Measurements from ENCODE around the gene MBD5. TPM values are rescaled to one million over a fixed set of nuclear protein-coding genes. Genes with fewer than 3 reads are reported as not detected.

MBD5 gene
- total RNA-seq (2014; rRNA removed) = 8.5 and 9.7 TPM in 2 replicates
- Bru-seq, nascent RNA = percentile 70 among the genes with signal in this experiment
- BruChase-seq, experiment 1, labeled RNA remaining after a 6-hour chase = percentile 63 among the genes with signal in this experiment
- BruChase-seq, experiment 2, labeled RNA remaining after a 2-hour chase = percentile 76 among the genes with signal in this experiment
- long read RNA-seq, full-length matches to known transcripts = 4 of 25 reads
- long read RNA-seq, partial matches to known transcripts = 9 of 25 reads
- long read RNA-seq, other reads (novel, unspliced or antisense) = 12 of 25 reads

GRCh38 chr2:148021059-148021861 is at the start of gene MBD5:
Gene MBD5 (plus strand): TSS chr2:148021091.
- POLR2A ChIA-PET (ENCODE audit: unreplicated experiment) = interaction anchor here (0.6 to 0.9 kb wide), 11 partner anchors 16 to 1507 kb away, joined by 3 to 21 read pairs (median 7); no protein-coding TSS in a partner anchor
- Histone ChIP-seq H3K79me2 (ENCODE audit: low read length) (peaks cover 86% of the 10 kb centered on the region), H2AFZ (ENCODE audit: low read length) (peak within 1 kb of the TSS; percentile 87), H3F3A (ENCODE audit: low read length, unreplicated experiment) (no peaks in the 10 kb centered on the region), H3K36me3 (ENCODE audit: low read depth, low read length) (no peaks in the 10 kb centered on the region), H3K9me3 (ENCODE audit: low read length) (no peaks in the 10 kb centered on the region), H3K4me1 (ENCODE audit: insufficient read depth, low read length) (peaks cover 25% of the 10 kb centered on the region; the same call in 1 of the 2 replicates), H4K20me1 (ENCODE audit: low read length) (peaks cover 34% of the 10 kb centered on the region), H3K4me2 (ENCODE audit: low read length) (peak within 1 kb of the TSS; percentile 98), H3K27me3 (ENCODE audit: low read length) (no peaks in the 10 kb centered on the region), H3K9ac (ENCODE audit: low read length) (peak within 1 kb of the TSS; percentile 91), H3K27ac (ENCODE audit: low read length) (peak within 1 kb of the TSS; percentile 59), H3K9me2 (replicated peaks; ENCODE audit: low read length) (no peaks in the 10 kb centered on the region), H3K4me3 (ENCODE audit: low read length) (peak within 1 kb of the TSS; percentile 99)
- TF ChIP-seq EZH2 (IDR thresholded peaks at IDR 0.05; ENCODE audit: low read length, unreplicated experiment) (no peak), EZH2phosphoT487 (IDR thresholded peaks at IDR 0.05; ENCODE audit: borderline replicate concordance, low read length) (no peak)
- TF ChIP-seq, protein P1, sequence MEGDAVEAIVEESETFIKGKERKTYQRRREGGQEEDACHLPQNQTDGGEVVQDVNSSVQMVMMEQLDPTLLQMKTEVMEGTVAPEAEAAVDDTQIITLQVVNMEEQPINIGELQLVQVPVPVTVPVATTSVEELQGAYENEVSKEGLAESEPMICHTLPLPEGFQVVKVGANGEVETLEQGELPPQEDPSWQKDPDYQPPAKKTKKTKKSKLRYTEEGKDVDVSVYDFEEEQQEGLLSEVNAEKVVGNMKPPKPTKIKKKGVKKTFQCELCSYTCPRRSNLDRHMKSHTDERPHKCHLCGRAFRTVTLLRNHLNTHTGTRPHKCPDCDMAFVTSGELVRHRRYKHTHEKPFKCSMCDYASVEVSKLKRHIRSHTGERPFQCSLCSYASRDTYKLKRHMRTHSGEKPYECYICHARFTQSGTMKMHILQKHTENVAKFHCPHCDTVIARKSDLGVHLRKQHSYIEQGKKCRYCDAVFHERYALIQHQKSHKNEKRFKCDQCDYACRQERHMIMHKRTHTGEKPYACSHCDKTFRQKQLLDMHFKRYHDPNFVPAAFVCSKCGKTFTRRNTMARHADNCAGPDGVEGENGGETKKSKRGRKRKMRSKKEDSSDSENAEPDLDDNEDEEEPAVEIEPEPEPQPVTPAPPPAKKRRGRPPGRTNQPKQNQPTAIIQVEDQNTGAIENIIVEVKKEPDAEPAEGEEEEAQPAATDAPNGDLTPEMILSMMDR (conservative IDR thresholded peaks at IDR 0.05; ENCODE audit: low read depth, low read length) = no peak
- TSS peak; percentile 44 for BruUV-seq (replicated peaks)
- peak; percentile 10 for ATAC-seq
- intact Hi-C loops (cut with micrococcal nuclease) = loop anchor here (5.0 kb wide), 2 partner anchors 174 to 626 kb away; partner anchors contain the start of gene ACVR2A
- CTCF ChIA-PET = interaction anchor here (0.5 to 1.2 kb wide), 19 partner anchors 26 to 1553 kb away, joined by 3 to 21 read pairs (median 7); partner anchors contain the start of gene ACVR2A
- DNase-seq = no peak

- no peak overlapping the region for H3K27ac ChIP-seq (ENCODE audit: low read length)
- ATAC-seq = no peak
- intact Hi-C loops (cut with micrococcal nuclease) = no loop called here
- no peaks in the 10 kb centered on the region for H3F3A ChIP-seq (ENCODE audit: low read length, unreplicated experiment)
- peaks cover 44% of the 10 kb centered on the region for H3K79me2 ChIP-seq (ENCODE audit: low read length)
- no peaks in the 10 kb centered on the region for H3K27me3 ChIP-seq (ENCODE audit: low read length)
- no peak overlapping the region for H3K4me2 ChIP-seq (ENCODE audit: low read length)
- H3K9ac ChIP-seq (ENCODE audit: low read length) = no peak overlapping the region
- no peak for DNase-seq
- no peaks in the 10 kb centered on the region for H3K9me3 ChIP-seq (ENCODE audit: low read length)
- H4K20me1 ChIP-seq (ENCODE audit: low read length) = peaks cover 1% of the 10 kb centered on the region; the same call in 1 of the 2 replicates
- no peaks in the 10 kb centered on the region for H3K9me2 ChIP-seq (replicated peaks; ENCODE audit: low read length)
- ChIA-PET CTCF (no interaction called here), POLR2A (ENCODE audit: unreplicated experiment) (no interaction called here)
- no peaks in the 10 kb centered on the region for H3K4me1 ChIP-seq (ENCODE audit: insufficient read depth, low read length)
- H3K4me3 ChIP-seq (ENCODE audit: low read length) = no peak overlapping the region
- no TSS peak for BruUV-seq (replicated peaks)
- TF ChIP-seq EZH2 (IDR thresholded peaks at IDR 0.05; ENCODE audit: low read length, unreplicated experiment) (no peak), EZH2phosphoT487 (IDR thresholded peaks at IDR 0.05; ENCODE audit: borderline replicate concordance, low read length) (no peak)
- TF ChIP-seq, protein P1 (conservative IDR thresholded peaks at IDR 0.05; ENCODE audit: low read depth, low read length) = no peak
- H2AFZ ChIP-seq (ENCODE audit: low read length) = no peak overlapping the region
- peaks cover 8% of the 10 kb centered on the region; the same call in 1 of the 2 replicates for H3K36me3 ChIP-seq (ENCODE audit: low read depth, low read length)
Observed at GRCh38 chr2:147976102-147976501, 44.8 kb upstream of the MBD5 start.
